Keratinocyte (primary cell): ENCODE data around the gene GPR65. TPM values are rescaled to one million over a fixed set of nuclear protein-coding genes. Genes with fewer than 3 reads are reported as not detected.

Source experiments
- DNase-seq: peaks from one replicate; pipeline ENCODE4 v3.0.0-alpha.2; 2011; ENCODE audit warnings: low read depth, missing footprints, low spot score
- FAIRE-seq: peaks from 2 replicates; lab custom pipeline; 2011; peaks lifted over from hg19 to GRCh38; lab: Jason Lieb, UNC
- H2AFZ ChIP-seq: 2 replicates; pipeline ENCODE4 v1.6.0; 2012; ENCODE audit warnings: low read length, control low read depth, inconsistent platforms; ENCODE audit not compliant: control insufficient read depth
- H3K27ac ChIP-seq: 2 replicates; pipeline ENCODE4 v1.5.1; 2011; ENCODE audit warnings: low read length; ENCODE audit not compliant: control insufficient read depth, insufficient read depth
- H3K27me3 ChIP-seq: 3 replicates; pipeline ENCODE4 v1.6.0; 2011; ENCODE audit warnings: low read length; ENCODE audit not compliant: control insufficient read depth, insufficient read depth; ENCODE audit errors: extremely low read depth
- H3K36me3 ChIP-seq, 2 experiments: 2 replicates in 1 of 2; 3 replicates in 1 of 2; pipeline ENCODE4 v1.5.1; 2011; ENCODE audit warnings: low read length in 2 of 2, mild to moderate bottlenecking in 1 of 2; ENCODE audit not compliant: control insufficient read depth in 2 of 2, insufficient read depth in 2 of 2; ENCODE audit errors: extremely low read depth in 1 of 2
- H3K4me1 ChIP-seq: 3 replicates; pipeline ENCODE4 v1.5.1; 2011; ENCODE audit warnings: low read length; ENCODE audit not compliant: control insufficient read depth, insufficient read depth; ENCODE audit errors: extremely low read depth
- H3K4me2 ChIP-seq: 3 replicates; pipeline ENCODE4 v1.6.0; 2011; ENCODE audit warnings: low read depth, low read length; ENCODE audit not compliant: control insufficient read depth, insufficient read depth; ENCODE audit errors: extremely low read depth
- H3K4me3 ChIP-seq, 3 experiments: fragments of 200-600 bp in 1 of 3; sonication (generic) in 1 of 3; 2 replicates in 2 of 3; 3 replicates in 1 of 3; pipeline ENCODE4 v1.5.1; 2011 to 2016; ENCODE audit warnings: low read length in 3 of 3, mild to moderate bottlenecking in 3 of 3, control low read depth in 2 of 3, inconsistent platforms in 1 of 3, low read depth in 1 of 3, mixed read lengths in 1 of 3, mixed run types in 1 of 3, moderate library complexity in 1 of 3; ENCODE audit not compliant: control insufficient read depth in 2 of 3, insufficient read depth in 2 of 3; ENCODE audit errors: extremely low read depth in 1 of 3
- H3K79me2 ChIP-seq: 2 replicates; pipeline ENCODE4 v1.6.0; 2012; ENCODE audit warnings: low read length; ENCODE audit not compliant: control insufficient read depth, insufficient read depth
- H3K9ac ChIP-seq: 3 replicates; pipeline ENCODE4 v1.6.0; 2011; ENCODE audit warnings: low read length; ENCODE audit not compliant: control insufficient read depth, insufficient read depth; ENCODE audit errors: extremely low read depth
- H3K9me1 ChIP-seq: 3 replicates; pipeline ENCODE4 v1.6.0; 2011; ENCODE audit warnings: low read length; ENCODE audit not compliant: control insufficient read depth, insufficient read depth; ENCODE audit errors: extremely low read depth
- H3K9me3 ChIP-seq: 2 replicates; pipeline ENCODE4 v1.5.1; 2012; ENCODE audit warnings: low read depth, low read length; ENCODE audit not compliant: control insufficient read depth
- H4K20me1 ChIP-seq: 3 replicates; pipeline ENCODE4 v1.6.0; 2011; ENCODE audit warnings: low read length; ENCODE audit not compliant: control insufficient read depth, insufficient read depth; ENCODE audit errors: extremely low read depth
- CTCF ChIP-seq, 3 experiments: IDR thresholded peaks in 1 of 3; conservative IDR thresholded peaks in 1 of 3; optimal IDR thresholded peaks in 1 of 3; 2 replicates in 2 of 3; 3 replicates in 1 of 3; pipeline versions ENCODE3 to v1.5.1; 2011; ENCODE audit warnings: low read length in 3 of 3, mild to moderate bottlenecking in 3 of 3, moderate library complexity in 2 of 3, control low read depth in 1 of 3, inconsistent platforms in 1 of 3; ENCODE audit not compliant: insufficient read depth in 2 of 3; ENCODE audit errors: extremely low read depth in 1 of 3
- EZH2 ChIP-seq: IDR thresholded peaks from one replicate; pipeline ENCODE4 v1.6.1; 2012; ENCODE audit warnings: inconsistent platforms, mild to moderate bottlenecking, low read length, moderate library complexity
- dilution Hi-C: fragments of 300-500 bp; cut with MboI; formaldehyde crosslinking; loops from one replicate; pipeline ENCODE4 v1.7.0; 2020; ENCODE audit warnings: low sequenced_read_pairs; ENCODE audit not compliant: extremely low pct_ligation_motif_present
- polyA plus RNA-seq, 5 experiments: library from polyadenylated mRNA; depleted of rRNA in 3 of 5; stranded (reverse) in 3 of 5; stranded (forward) in 1 of 5; unstranded in 1 of 5; fragments of >200 nt; gene quantifications; 1 replicate in 1 of 5; 2 replicates in 3 of 5; 3 replicates in 1 of 5; pipeline versions ENCODE4 v1.2.1 to v1.2.3, GENCODE V29; 2011 to 2012; ENCODE audit warnings: missing spikeins in 2 of 5, low read depth in 1 of 5, low replicate concordance in 1 of 5

The GPR65 gene
- polyA plus RNA-seq, 1 donor (not counting 4 experiments of a cell fraction or from before 2014, with no cell fraction given), result not detected

GRCh38 chr14:88030892-88031291, 26.0 kb downstream of the GPR65 start:
- H3K27ac ChIP-seq, result no peak overlapping the region
- H3K9me3 ChIP-seq, result no peaks in the 10 kb centered on the region
- no peak for TF ChIP-seq EZH2
- no peak for DNase-seq
- H3K4me1 ChIP-seq, result no peaks in the 10 kb centered on the region
- H3K9me1 ChIP-seq, result no peaks in the 10 kb centered on the region
- no peak overlapping the region for H3K4me2 ChIP-seq
- dilution Hi-C loops, result no loop called here
- H3K9ac ChIP-seq, result no peak overlapping the region
- no peaks in the 10 kb centered on the region for H3K27me3 ChIP-seq
- no peak for FAIRE-seq
- no peaks in the 10 kb centered on the region for H3K36me3 ChIP-seq
- no peaks in the 10 kb centered on the region for H4K20me1 ChIP-seq
- H2AFZ ChIP-seq, result no peak overlapping the region
- H3K79me2 ChIP-seq, result no peaks in the 10 kb centered on the region
- no peak overlapping the region for H3K4me3 ChIP-seq

DNA sequence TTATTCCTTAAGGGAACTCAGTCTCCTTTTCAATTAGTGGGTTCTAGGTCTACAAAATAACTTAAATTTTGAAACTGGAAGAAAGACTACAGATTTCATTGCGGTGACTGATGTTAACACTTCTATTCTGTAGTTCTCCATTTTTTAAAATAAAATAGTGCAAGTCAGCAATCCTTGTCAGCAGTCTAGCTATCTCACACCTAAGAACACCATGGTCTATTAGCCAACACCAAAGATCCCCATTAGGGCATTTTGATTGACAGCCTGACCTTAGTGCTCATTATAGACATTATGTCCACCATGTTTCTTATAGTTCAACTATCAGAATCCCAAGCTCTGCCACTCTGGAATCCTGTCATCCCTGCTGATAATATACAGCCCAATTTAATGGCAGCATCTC, 27.4 kb downstream of the GPR65 start:
- Histone ChIP-seq H3K9me3 (no peaks in the 10 kb centered on the region), H3K4me3 (no peak overlapping the region), H3K27ac (no peak overlapping the region), H3K9me1 (no peaks in the 10 kb centered on the region), H4K20me1 (no peaks in the 10 kb centered on the region), H3K4me1 (no peaks in the 10 kb centered on the region), H3K79me2 (no peaks in the 10 kb centered on the region), H3K36me3 (no peaks in the 10 kb centered on the region), H3K9ac (no peak overlapping the region), H3K27me3 (no peaks in the 10 kb centered on the region), H3K4me2 (no peak overlapping the region), H2AFZ (no peak overlapping the region)
- DNase-seq, result no peak
- dilution Hi-C loops, result no loop called here
- no peak for TF ChIP-seq EZH2
- TF ChIP-seq CTCF (optimal IDR thresholded peaks at IDR 0.05 in 1 of 3, IDR thresholded peaks at IDR 0.05 in 1 of 3, conservative IDR thresholded peaks at IDR 0.05 in 1 of 3; ENCODE audit: extremely low read depth in 1 of 3, insufficient read depth in 2 of 3, low read length in 3 of 3), result no peak
- no peak for FAIRE-seq

DNA sequence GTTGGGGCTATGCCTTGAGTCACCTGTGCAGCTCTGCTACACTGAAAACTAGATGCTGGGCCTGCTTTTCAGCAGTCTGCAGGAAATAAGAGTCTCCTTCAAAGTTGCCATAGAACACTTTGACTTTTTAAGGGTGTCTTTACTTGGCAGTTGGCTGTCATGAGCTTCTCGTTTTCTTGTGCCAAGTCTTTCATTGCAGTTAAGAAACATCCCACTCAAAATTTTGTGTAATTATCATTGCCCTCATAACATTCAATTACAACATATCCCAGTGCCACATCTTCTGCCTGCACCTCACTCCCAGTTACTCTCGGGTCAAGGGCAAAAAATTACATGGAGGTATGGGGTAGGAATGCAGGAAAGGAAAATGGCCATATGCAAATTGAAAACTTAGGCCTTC, 29.1 kb downstream of the GPR65 start:
- no peaks in the 10 kb centered on the region for H3K9me1 ChIP-seq
- TF ChIP-seq CTCF (optimal IDR thresholded peaks at IDR 0.05 in 1 of 3, IDR thresholded peaks at IDR 0.05 in 1 of 3, conservative IDR thresholded peaks at IDR 0.05 in 1 of 3; ENCODE audit: extremely low read depth in 1 of 3, insufficient read depth in 2 of 3, low read length in 3 of 3) (no peak), EZH2 (no peak)
- no peaks in the 10 kb centered on the region for H3K36me3 ChIP-seq
- dilution Hi-C loops, result no loop called here
- H3K79me2 ChIP-seq, result no peaks in the 10 kb centered on the region
- no peak overlapping the region for H3K27ac ChIP-seq
- H3K9ac ChIP-seq, result no peak overlapping the region
- no peak overlapping the region for H2AFZ ChIP-seq
- no peak overlapping the region for H3K4me2 ChIP-seq
- H3K9me3 ChIP-seq, result no peaks in the 10 kb centered on the region
- H3K4me1 ChIP-seq, result no peaks in the 10 kb centered on the region
- no peak overlapping the region for H3K4me3 ChIP-seq
- H4K20me1 ChIP-seq, result no peaks in the 10 kb centered on the region
- DNase-seq, result no peak
- no peak for FAIRE-seq
- no peaks in the 10 kb centered on the region for H3K27me3 ChIP-seq
